OCI-LY3 (cell line): ENCODE results near the gene CHMP6.

Experiments
- EZH2phosphoT487 ChIP-seq: fragments of 200-600 bp; shearing (Covaris generic); IDR thresholded peaks from 2 replicates; pipeline ENCODE4 v1.6.1; 2018; ENCODE audit warnings: antibody characterized with exemption, mixed run types, low read depth
- TF ChIP-seq, protein P1 (sequence below): fragments of 200-600, 300-600 bp; sonication (generic); IDR thresholded peaks from 2 replicates; pipeline ENCODE4 v1.5.1; 2014; ENCODE audit warnings: antibody characterized with exemption, low read length, low read depth

DNA sequence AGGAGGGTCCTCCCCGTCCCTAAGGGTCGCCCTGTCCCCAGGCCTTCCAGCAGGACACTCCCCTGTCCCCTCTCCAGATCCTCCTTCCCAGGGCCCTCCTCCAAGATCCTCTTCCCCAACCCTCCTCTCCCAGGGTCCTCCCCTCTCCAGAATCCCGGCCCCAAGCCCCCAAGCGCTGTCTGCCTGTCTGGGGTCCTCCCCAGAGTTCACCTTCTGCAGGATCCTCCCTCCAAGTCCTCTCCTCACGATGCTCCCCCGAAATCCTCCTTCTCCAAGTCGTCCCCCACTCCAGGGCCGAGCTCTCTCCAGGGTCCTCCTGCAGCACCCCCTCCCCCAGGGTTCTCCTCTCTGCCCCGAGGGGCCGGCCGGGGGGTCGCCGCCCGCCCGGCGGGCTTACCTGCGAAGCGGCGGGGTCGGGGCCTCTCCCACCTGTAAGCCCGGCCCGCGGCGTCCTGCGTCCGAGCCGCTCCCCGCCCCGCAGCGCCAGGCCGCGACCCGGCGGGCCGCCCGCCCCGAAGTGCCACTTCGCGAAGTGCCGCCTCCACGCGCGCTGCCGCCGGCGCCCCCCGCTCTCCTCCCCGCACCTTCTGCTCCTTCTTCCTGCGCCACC is 42.6 kb downstream of the CHMP6 start:
- TF ChIP-seq, protein P1, sequence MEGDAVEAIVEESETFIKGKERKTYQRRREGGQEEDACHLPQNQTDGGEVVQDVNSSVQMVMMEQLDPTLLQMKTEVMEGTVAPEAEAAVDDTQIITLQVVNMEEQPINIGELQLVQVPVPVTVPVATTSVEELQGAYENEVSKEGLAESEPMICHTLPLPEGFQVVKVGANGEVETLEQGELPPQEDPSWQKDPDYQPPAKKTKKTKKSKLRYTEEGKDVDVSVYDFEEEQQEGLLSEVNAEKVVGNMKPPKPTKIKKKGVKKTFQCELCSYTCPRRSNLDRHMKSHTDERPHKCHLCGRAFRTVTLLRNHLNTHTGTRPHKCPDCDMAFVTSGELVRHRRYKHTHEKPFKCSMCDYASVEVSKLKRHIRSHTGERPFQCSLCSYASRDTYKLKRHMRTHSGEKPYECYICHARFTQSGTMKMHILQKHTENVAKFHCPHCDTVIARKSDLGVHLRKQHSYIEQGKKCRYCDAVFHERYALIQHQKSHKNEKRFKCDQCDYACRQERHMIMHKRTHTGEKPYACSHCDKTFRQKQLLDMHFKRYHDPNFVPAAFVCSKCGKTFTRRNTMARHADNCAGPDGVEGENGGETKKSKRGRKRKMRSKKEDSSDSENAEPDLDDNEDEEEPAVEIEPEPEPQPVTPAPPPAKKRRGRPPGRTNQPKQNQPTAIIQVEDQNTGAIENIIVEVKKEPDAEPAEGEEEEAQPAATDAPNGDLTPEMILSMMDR: no peak
- no peak for TF ChIP-seq EZH2phosphoT487
